GM23338 (cell line): ENCODE results near the gene CDK16. TPM values are rescaled to one million over a fixed set of nuclear protein-coding genes. Genes with fewer than 3 reads are reported as not detected.

Source experiments
- ATAC-seq: fragments of 200-7000 bp; cut with Tn5 transposase; 3 replicates; pipeline ENCODE4 v1.9.1; 2020
- DNase-seq: peaks from one replicate; pipeline ENCODE4 v3.0.0-alpha.2; 2015; ENCODE audit warnings: low spot score
- H2AFZ ChIP-seq: fragments of 200-600 bp; sonication (generic); 2 replicates; pipeline ENCODE4 v1.8.0; 2016; ENCODE audit warnings: antibody characterized with exemption, mild to moderate bottlenecking, moderate library complexity
- H3F3A ChIP-seq: fragments of 200-600 bp; sonication (generic); replicated peaks from 2 replicates; pipeline ENCODE4 v1.8.0; 2017; ENCODE audit warnings: antibody characterized with exemption, mixed run types, low read depth
- H3K27ac ChIP-seq: fragments of 200-600 bp; sonication (generic); 2 replicates; pipeline ENCODE4 v1.6.1; 2016; ENCODE audit warnings: low read depth
- H3K27me3 ChIP-seq: fragments of 200-600 bp; sonication (generic); 2 replicates; pipeline ENCODE4 v1.8.0; 2016; ENCODE audit warnings: mild to moderate bottlenecking, mixed run types, moderate library complexity; ENCODE audit not compliant: insufficient read depth
- H3K36me3 ChIP-seq: fragments of 200-600 bp; sonication (generic); 2 replicates; pipeline ENCODE4 v1.8.0; 2016; ENCODE audit warnings: mild to moderate bottlenecking; ENCODE audit not compliant: insufficient read depth
- H3K4me1 ChIP-seq: fragments of 200-600 bp; sonication (generic); 2 replicates; pipeline ENCODE4 v1.8.0; 2016; ENCODE audit warnings: mild to moderate bottlenecking, moderate library complexity; ENCODE audit not compliant: insufficient read depth
- H3K4me2 ChIP-seq: fragments of 200-600 bp; sonication (generic); 2 replicates; pipeline ENCODE4 v1.7.1; 2017; ENCODE audit warnings: mixed run types
- H3K4me3 ChIP-seq: fragments of 200-600 bp; sonication (generic); 2 replicates; pipeline ENCODE4 v1.6.1; 2016; ENCODE audit warnings: mixed run types
- H3K79me2 ChIP-seq: fragments of 200-600 bp; sonication (generic); replicated peaks from 2 replicates; pipeline ENCODE4 v1.8.0; 2017; ENCODE audit warnings: mild to moderate bottlenecking; ENCODE audit not compliant: insufficient read depth
- H3K9me2 ChIP-seq: fragments of 200-600 bp; sonication (generic); 2 replicates; pipeline ENCODE4 v1.8.0; 2017; ENCODE audit not compliant: insufficient read depth
- H4K20me1 ChIP-seq: fragments of 200-600 bp; sonication (generic); replicated peaks from 2 replicates; pipeline ENCODE4 v1.8.0; 2017; ENCODE audit warnings: mild to moderate bottlenecking; ENCODE audit not compliant: insufficient read depth
- H3K27ac Mint-ChIP-seq: 2 replicates; pipeline ENCODE4 v1.8.0; 2020; ENCODE audit warnings: inconsistent platforms, mild to moderate bottlenecking, moderate library complexity, mixed read lengths
- H3K27me3 Mint-ChIP-seq: 3 replicates; pipeline ENCODE4 v1.8.0; 2022; ENCODE audit warnings: low read depth, mild to moderate bottlenecking, moderate library complexity, mixed read lengths, inconsistent platforms; ENCODE audit not compliant: insufficient read depth, poor library complexity
- H3K36me3 Mint-ChIP-seq: 3 replicates; pipeline ENCODE4 v1.8.0; 2021; ENCODE audit warnings: low read depth, mild to moderate bottlenecking, inconsistent platforms, moderate library complexity, mixed read lengths
- H3K4me1 Mint-ChIP-seq: 3 replicates; pipeline ENCODE4 v1.8.0; 2020; ENCODE audit warnings: mild to moderate bottlenecking, inconsistent platforms, mixed read lengths
- H3K4me3 Mint-ChIP-seq: 3 replicates; pipeline ENCODE4 v1.8.0; 2021; ENCODE audit warnings: moderate library complexity, mild to moderate bottlenecking, inconsistent platforms, mixed read lengths
- H3K9me3 Mint-ChIP-seq: 3 replicates; pipeline ENCODE4 v1.8.0; 2020; ENCODE audit warnings: moderate library complexity, mild to moderate bottlenecking, inconsistent platforms, mixed read lengths
- CREB1 ChIP-seq: fragments of 250-450 bp; sonication (Bioruptor Pico); IDR thresholded peaks from 2 replicates; pipeline ENCODE4 v1.5.0; 2020; ENCODE audit warnings: low read depth, mild to moderate bottlenecking, moderate library complexity
- EZH2 ChIP-seq: fragments of 200-600 bp; sonication (generic); IDR thresholded peaks from one replicate; pipeline ENCODE4 v1.8.0; 2017; ENCODE audit warnings: antibody characterized with exemption, mild to moderate bottlenecking, low read depth; ENCODE audit not compliant: unreplicated experiment
- EZH2phosphoT487 ChIP-seq: fragments of 200-600 bp; sonication (generic); IDR thresholded peaks from one replicate; pipeline ENCODE4 v1.8.1; 2018; ENCODE audit warnings: antibody characterized with exemption; ENCODE audit not compliant: unreplicated experiment
- polyA plus RNA-seq: library from polyadenylated mRNA; unstranded; fragments of >200 nt; fragmentation: Nextera tagmentation; extraction: Ambion mirVana; gene quantifications from 2 replicates; pipeline ENCODE4 v1.2.1, GENCODE V29; 2016
- total RNA-seq: library from RNA; depleted of rRNA; stranded (reverse); fragments of >200 nt; shearing (Covaris generic); gene quantifications from 2 replicates; pipeline ENCODE4 v1.2.3, GENCODE V29; 2014
- TF ChIP-seq, protein P1 (sequence below): fragments of 250-450 bp; sonication (Bioruptor Pico); IDR thresholded peaks from 2 replicates; pipeline ENCODE4 v1.5.0; 2020; ENCODE audit warnings: mild to moderate bottlenecking, moderate library complexity
- TF ChIP-seq, protein P2 (sequence below): IDR thresholded peaks from one replicate; pipeline ENCODE4 v1.6.1; 2018; ENCODE audit warnings: antibody characterized with exemption; ENCODE audit not compliant: unreplicated experiment
- TF ChIP-seq, protein P3 (sequence below), 2 experiments: fragments of 200-600 bp in 1 of 2; sonication (generic) in 1 of 2; conservative IDR thresholded peaks; 2 replicates each; pipeline versions ENCODE4 v1.5.1 to v1.6.1; 2016 to 2017; ENCODE audit warnings: antibody characterized with exemption in 2 of 2, low read depth in 2 of 2, mild to moderate bottlenecking in 2 of 2, moderate library complexity in 1 of 2
- TF ChIP-seq, protein P4 (sequence below): IDR thresholded peaks from 2 replicates; pipeline ENCODE4 v1.6.1; 2016; ENCODE audit warnings: antibody characterized with exemption

The CDK16 gene
- total and polyA plus RNA-seq, 2 experiments from 2014 or later: 58.9 to 158 TPM

DNA sequence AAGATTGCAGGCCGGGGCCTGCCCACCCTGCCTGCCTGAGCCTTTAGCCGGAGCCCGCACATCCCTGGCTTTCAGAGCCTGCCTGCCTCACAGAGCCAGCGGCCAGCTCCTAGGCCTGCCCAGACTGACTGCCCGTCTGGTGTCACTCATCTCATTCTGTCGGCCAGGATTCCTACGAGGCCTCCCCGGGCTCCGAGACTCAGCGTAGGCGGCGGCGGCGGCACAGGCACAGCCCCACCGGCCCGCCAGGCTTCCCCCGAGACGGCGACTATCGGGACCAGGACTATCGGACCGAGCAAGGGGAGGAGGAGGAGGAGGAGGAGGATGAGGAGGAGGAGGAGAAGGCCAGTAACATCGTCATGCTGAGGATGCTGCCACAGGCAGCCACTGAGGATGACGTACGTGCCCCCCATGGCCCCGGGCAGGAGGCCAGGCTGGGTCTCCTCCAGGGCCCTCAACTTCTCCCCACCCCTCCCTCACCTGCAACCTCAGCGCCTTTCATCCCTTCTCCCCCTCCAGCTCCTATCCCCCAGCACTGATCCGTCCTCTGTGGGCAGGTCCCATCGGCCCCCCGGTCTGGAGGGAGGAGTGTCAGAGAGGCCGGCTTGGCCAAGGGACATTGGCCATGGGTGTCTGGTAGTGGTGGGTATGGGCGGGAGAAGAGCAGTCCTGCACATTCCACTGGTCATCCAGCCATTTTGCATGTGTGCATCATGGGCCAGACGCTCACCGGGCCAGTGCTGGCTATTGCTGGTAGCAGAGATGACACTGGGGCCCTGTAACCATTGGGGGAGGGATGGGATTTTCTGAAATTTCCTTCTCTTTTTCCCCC is 47.4 kb upstream of the CDK16 start:
- DNase-seq: no peak
- H3K4me2 ChIP-seq: no peak overlapping the region
- no peak overlapping the region for H3K27ac ChIP-seq
- no peak overlapping the region for H3K27ac Mint-ChIP-seq
- H3K4me3 ChIP-seq: no peak overlapping the region
- no peak overlapping the region for H3K4me3 Mint-ChIP-seq
- H3F3A ChIP-seq: no peaks in the 10 kb centered on the region
- H3K9me3 Mint-ChIP-seq: no peaks in the 10 kb centered on the region; the same call in 2 of the 3 replicates
- no peaks in the 10 kb centered on the region for H3K36me3 ChIP-seq
- H3K79me2 ChIP-seq: peaks cover 8% of the 10 kb centered on the region; the same call in 1 of the 2 replicates
- peaks cover 27% of the 10 kb centered on the region for H3K36me3 Mint-ChIP-seq
- H2AFZ ChIP-seq: no peak overlapping the region
- TF ChIP-seq, protein P1, sequence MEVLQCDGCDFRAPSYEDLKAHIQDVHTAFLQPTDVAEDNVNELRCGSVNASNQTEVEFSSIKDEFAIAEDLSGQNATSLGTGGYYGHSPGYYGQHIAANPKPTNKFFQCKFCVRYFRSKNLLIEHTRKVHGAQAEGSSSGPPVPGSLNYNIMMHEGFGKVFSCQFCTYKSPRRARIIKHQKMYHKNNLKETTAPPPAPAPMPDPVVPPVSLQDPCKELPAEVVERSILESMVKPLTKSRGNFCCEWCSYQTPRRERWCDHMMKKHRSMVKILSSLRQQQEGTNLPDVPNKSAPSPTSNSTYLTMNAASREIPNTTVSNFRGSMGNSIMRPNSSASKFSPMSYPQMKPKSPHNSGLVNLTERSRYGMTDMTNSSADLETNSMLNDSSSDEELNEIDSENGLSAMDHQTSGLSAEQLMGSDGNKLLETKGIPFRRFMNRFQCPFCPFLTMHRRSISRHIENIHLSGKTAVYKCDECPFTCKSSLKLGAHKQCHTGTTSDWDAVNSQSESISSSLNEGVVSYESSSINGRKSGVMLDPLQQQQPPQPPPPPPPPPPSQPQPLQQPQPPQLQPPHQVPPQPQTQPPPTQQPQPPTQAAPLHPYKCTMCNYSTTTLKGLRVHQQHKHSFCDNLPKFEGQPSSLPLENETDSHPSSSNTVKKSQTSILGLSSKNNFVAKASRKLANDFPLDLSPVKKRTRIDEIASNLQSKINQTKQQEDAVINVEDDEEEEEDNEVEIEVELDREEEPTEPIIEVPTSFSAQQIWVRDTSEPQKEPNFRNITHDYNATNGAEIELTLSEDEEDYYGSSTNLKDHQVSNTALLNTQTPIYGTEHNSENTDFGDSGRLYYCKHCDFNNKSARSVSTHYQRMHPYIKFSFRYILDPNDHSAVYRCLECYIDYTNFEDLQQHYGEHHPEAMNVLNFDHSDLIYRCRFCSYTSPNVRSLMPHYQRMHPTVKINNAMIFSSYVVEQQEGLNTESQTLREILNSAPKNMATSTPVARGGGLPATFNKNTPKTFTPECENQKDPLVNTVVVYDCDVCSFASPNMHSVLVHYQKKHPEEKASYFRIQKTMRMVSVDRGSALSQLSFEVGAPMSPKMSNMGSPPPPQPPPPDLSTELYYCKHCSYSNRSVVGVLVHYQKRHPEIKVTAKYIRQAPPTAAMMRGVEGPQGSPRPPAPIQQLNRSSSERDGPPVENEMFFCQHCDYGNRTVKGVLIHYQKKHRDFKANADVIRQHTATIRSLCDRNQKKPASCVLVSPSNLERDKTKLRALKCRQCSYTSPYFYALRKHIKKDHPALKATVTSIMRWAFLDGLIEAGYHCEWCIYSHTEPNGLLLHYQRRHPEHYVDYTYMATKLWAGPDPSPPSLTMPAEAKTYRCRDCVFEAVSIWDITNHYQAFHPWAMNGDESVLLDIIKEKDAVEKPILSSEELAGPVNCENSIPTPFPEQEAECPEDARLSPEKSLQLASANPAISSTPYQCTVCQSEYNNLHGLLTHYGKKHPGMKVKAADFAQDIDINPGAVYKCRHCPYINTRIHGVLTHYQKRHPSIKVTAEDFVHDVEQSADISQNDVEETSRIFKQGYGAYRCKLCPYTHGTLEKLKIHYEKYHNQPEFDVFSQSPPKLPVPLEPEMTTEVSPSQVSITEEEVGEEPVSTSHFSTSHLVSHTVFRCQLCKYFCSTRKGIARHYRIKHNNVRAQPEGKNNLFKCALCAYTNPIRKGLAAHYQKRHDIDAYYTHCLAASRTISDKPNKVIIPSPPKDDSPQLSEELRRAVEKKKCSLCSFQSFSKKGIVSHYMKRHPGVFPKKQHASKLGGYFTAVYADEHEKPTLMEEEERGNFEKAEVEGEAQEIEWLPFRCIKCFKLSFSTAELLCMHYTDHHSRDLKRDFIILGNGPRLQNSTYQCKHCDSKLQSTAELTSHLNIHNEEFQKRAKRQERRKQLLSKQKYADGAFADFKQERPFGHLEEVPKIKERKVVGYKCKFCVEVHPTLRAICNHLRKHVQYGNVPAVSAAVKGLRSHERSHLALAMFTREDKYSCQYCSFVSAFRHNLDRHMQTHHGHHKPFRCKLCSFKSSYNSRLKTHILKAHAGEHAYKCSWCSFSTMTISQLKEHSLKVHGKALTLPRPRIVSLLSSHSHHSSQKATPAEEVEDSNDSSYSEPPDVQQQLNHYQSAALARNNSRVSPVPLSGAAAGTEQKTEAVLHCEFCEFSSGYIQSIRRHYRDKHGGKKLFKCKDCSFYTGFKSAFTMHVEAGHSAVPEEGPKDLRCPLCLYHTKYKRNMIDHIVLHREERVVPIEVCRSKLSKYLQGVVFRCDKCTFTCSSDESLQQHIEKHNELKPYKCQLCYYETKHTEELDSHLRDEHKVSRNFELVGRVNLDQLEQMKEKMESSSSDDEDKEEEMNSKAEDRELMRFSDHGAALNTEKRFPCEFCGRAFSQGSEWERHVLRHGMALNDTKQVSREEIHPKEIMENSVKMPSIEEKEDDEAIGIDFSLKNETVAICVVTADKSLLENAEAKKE (CRISPR knock-in tag): no peak
- TF ChIP-seq CREB1 (CRISPR knock-in tag): no peak
- TF ChIP-seq, protein P2, sequence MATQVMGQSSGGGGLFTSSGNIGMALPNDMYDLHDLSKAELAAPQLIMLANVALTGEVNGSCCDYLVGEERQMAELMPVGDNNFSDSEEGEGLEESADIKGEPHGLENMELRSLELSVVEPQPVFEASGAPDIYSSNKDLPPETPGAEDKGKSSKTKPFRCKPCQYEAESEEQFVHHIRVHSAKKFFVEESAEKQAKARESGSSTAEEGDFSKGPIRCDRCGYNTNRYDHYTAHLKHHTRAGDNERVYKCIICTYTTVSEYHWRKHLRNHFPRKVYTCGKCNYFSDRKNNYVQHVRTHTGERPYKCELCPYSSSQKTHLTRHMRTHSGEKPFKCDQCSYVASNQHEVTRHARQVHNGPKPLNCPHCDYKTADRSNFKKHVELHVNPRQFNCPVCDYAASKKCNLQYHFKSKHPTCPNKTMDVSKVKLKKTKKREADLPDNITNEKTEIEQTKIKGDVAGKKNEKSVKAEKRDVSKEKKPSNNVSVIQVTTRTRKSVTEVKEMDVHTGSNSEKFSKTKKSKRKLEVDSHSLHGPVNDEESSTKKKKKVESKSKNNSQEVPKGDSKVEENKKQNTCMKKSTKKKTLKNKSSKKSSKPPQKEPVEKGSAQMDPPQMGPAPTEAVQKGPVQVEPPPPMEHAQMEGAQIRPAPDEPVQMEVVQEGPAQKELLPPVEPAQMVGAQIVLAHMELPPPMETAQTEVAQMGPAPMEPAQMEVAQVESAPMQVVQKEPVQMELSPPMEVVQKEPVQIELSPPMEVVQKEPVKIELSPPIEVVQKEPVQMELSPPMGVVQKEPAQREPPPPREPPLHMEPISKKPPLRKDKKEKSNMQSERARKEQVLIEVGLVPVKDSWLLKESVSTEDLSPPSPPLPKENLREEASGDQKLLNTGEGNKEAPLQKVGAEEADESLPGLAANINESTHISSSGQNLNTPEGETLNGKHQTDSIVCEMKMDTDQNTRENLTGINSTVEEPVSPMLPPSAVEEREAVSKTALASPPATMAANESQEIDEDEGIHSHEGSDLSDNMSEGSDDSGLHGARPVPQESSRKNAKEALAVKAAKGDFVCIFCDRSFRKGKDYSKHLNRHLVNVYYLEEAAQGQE: no peak
- TF ChIP-seq EZH2: no peak
- TF ChIP-seq, protein P3, sequence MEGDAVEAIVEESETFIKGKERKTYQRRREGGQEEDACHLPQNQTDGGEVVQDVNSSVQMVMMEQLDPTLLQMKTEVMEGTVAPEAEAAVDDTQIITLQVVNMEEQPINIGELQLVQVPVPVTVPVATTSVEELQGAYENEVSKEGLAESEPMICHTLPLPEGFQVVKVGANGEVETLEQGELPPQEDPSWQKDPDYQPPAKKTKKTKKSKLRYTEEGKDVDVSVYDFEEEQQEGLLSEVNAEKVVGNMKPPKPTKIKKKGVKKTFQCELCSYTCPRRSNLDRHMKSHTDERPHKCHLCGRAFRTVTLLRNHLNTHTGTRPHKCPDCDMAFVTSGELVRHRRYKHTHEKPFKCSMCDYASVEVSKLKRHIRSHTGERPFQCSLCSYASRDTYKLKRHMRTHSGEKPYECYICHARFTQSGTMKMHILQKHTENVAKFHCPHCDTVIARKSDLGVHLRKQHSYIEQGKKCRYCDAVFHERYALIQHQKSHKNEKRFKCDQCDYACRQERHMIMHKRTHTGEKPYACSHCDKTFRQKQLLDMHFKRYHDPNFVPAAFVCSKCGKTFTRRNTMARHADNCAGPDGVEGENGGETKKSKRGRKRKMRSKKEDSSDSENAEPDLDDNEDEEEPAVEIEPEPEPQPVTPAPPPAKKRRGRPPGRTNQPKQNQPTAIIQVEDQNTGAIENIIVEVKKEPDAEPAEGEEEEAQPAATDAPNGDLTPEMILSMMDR (conservative IDR thresholded peaks at IDR 0.05; ENCODE audit: low read depth in 2 of 2): no peak
- TF ChIP-seq EZH2phosphoT487: no peak
- TF ChIP-seq, protein P4, sequence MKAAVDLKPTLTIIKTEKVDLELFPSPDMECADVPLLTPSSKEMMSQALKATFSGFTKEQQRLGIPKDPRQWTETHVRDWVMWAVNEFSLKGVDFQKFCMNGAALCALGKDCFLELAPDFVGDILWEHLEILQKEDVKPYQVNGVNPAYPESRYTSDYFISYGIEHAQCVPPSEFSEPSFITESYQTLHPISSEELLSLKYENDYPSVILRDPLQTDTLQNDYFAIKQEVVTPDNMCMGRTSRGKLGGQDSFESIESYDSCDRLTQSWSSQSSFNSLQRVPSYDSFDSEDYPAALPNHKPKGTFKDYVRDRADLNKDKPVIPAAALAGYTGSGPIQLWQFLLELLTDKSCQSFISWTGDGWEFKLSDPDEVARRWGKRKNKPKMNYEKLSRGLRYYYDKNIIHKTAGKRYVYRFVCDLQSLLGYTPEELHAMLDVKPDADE: no peak
- peaks cover 5% of the 10 kb centered on the region for H3K27me3 Mint-ChIP-seq
- no peaks in the 10 kb centered on the region for H3K9me2 ChIP-seq
- H3K27me3 ChIP-seq: no peaks in the 10 kb centered on the region
- H3K4me1 Mint-ChIP-seq: no peaks in the 10 kb centered on the region; the same call in 2 of the 3 replicates
- no peak for ATAC-seq
- H4K20me1 ChIP-seq: no peaks in the 10 kb centered on the region
- no peaks in the 10 kb centered on the region for H3K4me1 ChIP-seq
